GM23248 (cell line): ENCODE data around the gene ARFGAP3. TPM values are rescaled to one million over a fixed set of nuclear protein-coding genes. Genes with fewer than 3 reads are reported as not detected.
A peak's percentile ranks its signal among the peaks of the same experiment; 100 is the strongest.
"Not testable (repeated sequence)": the region's sequence is repeated elsewhere in the genome, so short reads cannot be mapped to it uniquely, and the experiment has no call there.

ENCODE experiments used
- DNase-seq: peaks from one replicate; pipeline ENCODE4 v3.0.0-alpha.2; 2015
- H2AFZ ChIP-seq: fragments of 200-600 bp; sonication (generic); 2 replicates; pipeline ENCODE4 v1.6.1; 2016; ENCODE audit warnings: antibody characterized with exemption
- H3F3A ChIP-seq: fragments of 200-600 bp; sonication (generic); 2 replicates; pipeline ENCODE4 v1.6.1; 2016; ENCODE audit warnings: mild to moderate bottlenecking, antibody characterized with exemption, mixed run types; ENCODE audit not compliant: insufficient read depth
- H3K27ac ChIP-seq: fragments of 200-600 bp; sonication (generic); 2 replicates; pipeline ENCODE4 v1.5.1; 2016; ENCODE audit warnings: mild to moderate bottlenecking
- H3K27me3 ChIP-seq: fragments of 200-600 bp; sonication (generic); replicated peaks from 2 replicates; pipeline ENCODE4 v1.6.1; 2016; ENCODE audit warnings: mild to moderate bottlenecking; ENCODE audit not compliant: insufficient read depth
- H3K36me3 ChIP-seq: fragments of 200-600 bp; sonication (generic); 2 replicates; pipeline ENCODE4 v1.6.1; 2016; ENCODE audit warnings: low read depth, mild to moderate bottlenecking
- H3K4me1 ChIP-seq: fragments of 200-600 bp; sonication (generic); 2 replicates; pipeline ENCODE4 v1.6.1; 2016; ENCODE audit warnings: mild to moderate bottlenecking; ENCODE audit not compliant: insufficient read depth
- H3K4me2 ChIP-seq: fragments of 200-600 bp; sonication (generic); one replicate; pipeline ENCODE4 v1.6.1; 2016; ENCODE audit warnings: mild to moderate bottlenecking; ENCODE audit not compliant: unreplicated experiment
- H3K4me3 ChIP-seq: fragments of 200-600 bp; sonication (generic); 2 replicates; pipeline ENCODE4 v1.5.1; 2016; ENCODE audit warnings: mild to moderate bottlenecking
- H3K79me2 ChIP-seq: fragments of 200-600 bp; sonication (generic); 2 replicates; pipeline ENCODE4 v1.6.1; 2016; ENCODE audit warnings: mild to moderate bottlenecking; ENCODE audit not compliant: insufficient read depth
- H3K9ac ChIP-seq: fragments of 200-600 bp; sonication (generic); 2 replicates; pipeline ENCODE4 v1.6.1; 2016; ENCODE audit warnings: mild to moderate bottlenecking
- H3K9me2 ChIP-seq: fragments of 200-600 bp; sonication (generic); 2 replicates; pipeline ENCODE4 v1.6.1; 2016; ENCODE audit warnings: mixed run types, mild to moderate bottlenecking, moderate library complexity; ENCODE audit not compliant: insufficient read depth
- H3K9me3 ChIP-seq: fragments of 200-600 bp; sonication (generic); one replicate; pipeline ENCODE4 v1.6.1; 2017; ENCODE audit warnings: low read depth
- H4K20me1 ChIP-seq: fragments of 200-600 bp; sonication (generic); 2 replicates; pipeline ENCODE4 v1.6.0; 2016; ENCODE audit not compliant: insufficient read depth
- EZH2 ChIP-seq: fragments of 200-600 bp; sonication (generic); IDR thresholded peaks from 2 replicates; pipeline ENCODE4 v1.6.1; 2018; ENCODE audit warnings: antibody characterized with exemption, mild to moderate bottlenecking; ENCODE audit not compliant: insufficient read depth, poor library complexity, severe bottlenecking
- EZH2phosphoT487 ChIP-seq: fragments of 200-600 bp; sonication (generic); IDR thresholded peaks from 2 replicates; pipeline ENCODE4 v1.6.1; 2018; ENCODE audit warnings: antibody characterized with exemption, moderate library complexity, mild to moderate bottlenecking, low read depth; ENCODE audit not compliant: insufficient read depth
- WGBS, 2 experiments: methylation state at CpG; one replicate each; pipeline ENCODE4 v1.1.6; 2015 to 2017; ENCODE audit warnings: low lambda C conversion rate in 2 of 2, low coverage in 1 of 2; ENCODE audit errors: missing lambda C conversion rate in 2 of 2; 5-methylcytosine and 5-hydroxymethylcytosine counted together
- in situ Hi-C: fragments of 300-500 bp; cut with MboI; formaldehyde crosslinking; loops from 2 replicates; pipeline ENCODE4 v1.15.0; 2020
- polyA plus RNA-seq: library from polyadenylated mRNA; unstranded; fragments of >200 nt; fragmentation: Nextera tagmentation; extraction: Ambion mirVana; gene quantifications from 2 replicates; pipeline ENCODE4 v1.2.1, GENCODE V29; 2016
- total RNA-seq: library from RNA; depleted of rRNA; stranded (reverse); fragments of >200 nt; shearing (Covaris generic); gene quantifications from 2 replicates; pipeline ENCODE4 v1.2.3, GENCODE V29; 2014

Gene ARFGAP3
- total and polyA plus RNA-seq, 2 experiments from 2014 or later, result 81.5 to 96.8 TPM

DNA sequence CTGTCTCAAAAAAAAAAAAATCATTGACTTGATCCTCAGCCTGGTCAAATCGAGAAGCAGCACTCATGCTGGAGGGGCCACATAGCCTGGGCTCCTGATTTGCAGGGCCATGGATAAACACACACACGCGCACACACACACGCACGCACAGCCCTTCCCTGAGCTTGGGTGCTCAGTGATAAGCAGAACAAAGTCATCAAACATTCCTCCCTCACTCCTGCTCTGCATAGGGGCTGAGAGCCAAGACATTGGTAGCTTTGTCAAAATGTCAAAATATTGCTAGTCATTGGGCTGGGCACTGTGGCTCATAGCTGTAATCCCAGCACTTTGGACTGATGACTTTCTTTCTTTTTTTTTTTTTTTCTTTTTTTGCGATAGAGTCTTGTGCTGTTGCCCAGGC lies 102.4 kb downstream of the ARFGAP3 start:
- H3F3A ChIP-seq, result peaks cover 21% of the 10 kb centered on the region; the same call in 1 of the 2 replicates
- no peaks in the 10 kb centered on the region for H4K20me1 ChIP-seq
- TF ChIP-seq EZH2 (no peak), EZH2phosphoT487 (no peak)
- H3K4me2 ChIP-seq, result no peak overlapping the region
- peak overlapping the region; percentile 54 for H3K9ac ChIP-seq
- no peaks in the 10 kb centered on the region for H3K9me2 ChIP-seq
- H3K27ac ChIP-seq, result peak overlapping the region; percentile 79
- 8 to 16% methylated on average over 6 of the region's 6 CpGs for WGBS, 2 experiments
- H2AFZ ChIP-seq, result no peak overlapping the region
- no peaks in the 10 kb centered on the region for H3K79me2 ChIP-seq
- H3K27me3 ChIP-seq, result no peaks in the 10 kb centered on the region
- no peaks in the 10 kb centered on the region for H3K36me3 ChIP-seq
- in situ Hi-C loops, result no loop called here
- DNase-seq, result peak; percentile 88
- H3K4me1 ChIP-seq, result peaks cover 4% of the 10 kb centered on the region
- no peaks in the 10 kb centered on the region for H3K9me3 ChIP-seq
- H3K4me3 ChIP-seq, result no peak overlapping the region

- in situ Hi-C loops, result no loop called here
- peak; percentile 63 for DNase-seq
- Histone ChIP-seq H4K20me1 (no peaks in the 10 kb centered on the region), H3F3A (peaks cover 35% of the 10 kb centered on the region), H3K9ac (peak overlapping the region; percentile 37; the same call in 1 of the 2 replicates), H3K4me1 (peaks cover 19% of the 10 kb centered on the region), H2AFZ (no peak overlapping the region), H3K79me2 (no peaks in the 10 kb centered on the region), H3K36me3 (no peaks in the 10 kb centered on the region), H3K4me3 (no peak overlapping the region), H3K9me3 (no peaks in the 10 kb centered on the region), H3K27me3 (no peaks in the 10 kb centered on the region), H3K27ac (no peak overlapping the region), H3K4me2 (no peak overlapping the region), H3K9me2 (no peaks in the 10 kb centered on the region)
- 59 to 61% methylated on average over 7 of the region's 7 CpGs for WGBS, 2 experiments
- TF ChIP-seq EZH2 (no peak), EZH2phosphoT487 (no peak)
Observed at GRCh38 chr22:42752912-42753311, 104.2 kb downstream of the ARFGAP3 start.

- in situ Hi-C loops, result no loop called here
- Histone ChIP-seq H3K27ac (no peak overlapping the region), H3K9ac (peak overlapping the region; percentile 37; the same call in 1 of the 2 replicates), H3F3A (peaks cover 41% of the 10 kb centered on the region), H2AFZ (peak overlapping the region; percentile 44; the same call in 1 of the 2 replicates), H3K4me3 (no peak overlapping the region), H3K79me2 (no peaks in the 10 kb centered on the region), H3K9me2 (no peaks in the 10 kb centered on the region), H3K9me3 (no peaks in the 10 kb centered on the region), H4K20me1 (no peaks in the 10 kb centered on the region), H3K27me3 (no peaks in the 10 kb centered on the region), H3K36me3 (no peaks in the 10 kb centered on the region), H3K4me1 (peaks cover 25% of the 10 kb centered on the region), H3K4me2 (no peak overlapping the region)
- 62 to 69% methylated on average over 12 of the region's 12 CpGs for WGBS, 2 experiments
- TF ChIP-seq EZH2phosphoT487 (no peak), EZH2 (no peak)
- no peak for DNase-seq
Observed at GRCh38 chr22:42752230-42752746, 104.8 kb downstream of the ARFGAP3 start.

DNA sequence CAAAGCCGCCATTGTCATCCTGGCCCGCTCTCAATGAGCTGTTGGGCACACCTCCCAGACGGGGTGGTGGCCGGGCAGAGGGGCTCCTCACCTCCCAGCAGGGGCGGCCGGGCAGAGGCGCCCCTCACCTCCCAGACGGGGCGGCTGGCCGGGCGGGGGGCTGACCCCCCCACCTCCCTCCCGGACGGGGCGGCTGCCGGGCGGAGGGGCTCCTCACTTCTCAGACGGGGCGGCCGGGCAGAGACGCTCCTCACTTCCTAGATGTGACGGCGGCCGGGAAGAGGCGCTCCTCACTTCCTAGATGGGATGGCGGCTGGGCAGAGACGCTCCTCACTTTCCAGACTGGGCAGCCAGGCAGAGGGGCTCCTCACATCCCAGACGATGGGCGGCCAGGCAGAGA lies 106.7 kb downstream of the ARFGAP3 start:
- H3K4me3 ChIP-seq, H3K79me2 ChIP-seq, H3K27me3 ChIP-seq, H4K20me1 ChIP-seq, H3K9me3 ChIP-seq, H3K27ac ChIP-seq, H3K9ac ChIP-seq, H3K4me2 ChIP-seq, in situ Hi-C loops, H3K36me3 ChIP-seq, H3K9me2 ChIP-seq, DNase-seq, H2AFZ ChIP-seq: not testable (repeated sequence)
- Histone ChIP-seq H3K4me1 (peaks cover 23% of the 10 kb centered on the region), H3F3A (peaks cover 31% of the 10 kb centered on the region)
- 92% methylated on average over 4 to 22 of the region's 28 CpGs for WGBS, 2 experiments
